ENCODE results near the gene TELO2.

TELO2 gene

DNA sequence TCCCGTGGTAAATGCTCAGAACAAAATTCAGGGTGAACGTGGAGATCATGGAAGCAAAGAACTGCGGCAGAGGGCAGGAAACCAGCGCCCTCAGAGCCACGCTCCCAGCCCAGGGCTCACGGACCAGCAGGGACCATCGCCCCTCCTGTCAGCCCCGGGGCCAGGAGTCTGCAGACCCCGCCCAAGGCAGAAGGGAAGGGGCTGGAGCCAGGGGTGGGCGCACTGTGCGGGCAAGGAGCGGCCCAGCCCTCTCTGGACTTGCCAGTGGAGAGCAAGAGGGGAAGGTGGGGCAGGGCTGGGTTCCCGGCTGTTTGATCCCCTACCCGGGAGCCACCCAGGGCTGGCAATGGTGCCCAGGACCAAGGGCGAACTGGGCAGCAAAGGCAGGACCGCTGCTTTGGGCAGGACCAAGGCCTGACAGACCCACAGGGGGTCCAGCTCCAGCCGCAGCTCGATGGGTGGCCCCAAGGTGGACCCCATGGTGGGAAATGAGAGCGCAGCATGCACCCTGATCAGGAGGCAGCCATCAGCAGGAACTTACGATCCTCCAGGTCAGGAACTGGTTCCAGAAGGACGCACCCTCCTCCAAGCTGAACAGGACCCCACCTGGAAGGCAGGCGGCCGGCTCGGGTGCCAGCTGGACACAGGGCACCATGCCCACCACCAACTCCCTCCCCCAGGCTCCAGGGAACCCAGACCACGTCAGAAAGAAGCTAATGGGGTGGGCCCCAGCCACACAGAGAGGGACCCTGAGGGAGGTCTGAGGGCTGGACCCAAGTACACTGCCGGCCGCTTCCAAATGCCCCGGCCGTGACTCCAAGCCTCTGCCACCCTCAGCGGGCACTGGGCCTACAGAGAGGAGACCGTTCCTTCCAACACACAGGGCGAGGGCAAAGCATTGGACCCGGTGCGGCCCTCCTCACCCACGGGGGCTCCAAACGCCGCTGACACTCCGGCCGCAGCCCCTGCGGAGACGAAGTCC lies 37.7 kb upstream of the TELO2 start:
- Histone ChIP-seq H4K8ac (ENCODE audit: low read length) (no peak overlapping the region), H3K18ac (ENCODE audit: low read depth in 1 of 2, low read length in 2 of 2) (no peak overlapping the region), H3K27me3 (ENCODE audit: control insufficient read depth in 1 of 2, insufficient read depth in 1 of 2, low read length in 2 of 2) (no peaks in the 10 kb centered on the region), H2AK5ac (ENCODE audit: low read length, severe bottlenecking) (no peak overlapping the region), H3K9ac (ENCODE audit: low read length) (no peak overlapping the region), H3K4ac (ENCODE audit: low read depth in 1 of 2, low read length in 2 of 2) (no peak overlapping the region), H3K79me1 (replicated peaks; ENCODE audit: low read length, poor library complexity, severe bottlenecking) (peaks cover 24% of the 10 kb centered on the region), H2BK12ac (ENCODE audit: low read length in 2 of 2) (no peak overlapping the region), H2BK5ac (ENCODE audit: low read depth, low read length, poor library complexity, severe bottlenecking) (no peak overlapping the region), H2BK120ac (ENCODE audit: low read depth, low read length) (no peak overlapping the region), H3K23ac (ENCODE audit: low read length in 2 of 2) (no peak overlapping the region), H2AFZ (ENCODE audit: low read depth, low read length) (no peak overlapping the region), H3K4me2 (ENCODE audit: low read length, poor library complexity, severe bottlenecking) (no peak overlapping the region), H3K27ac (ENCODE audit: low read length, poor library complexity, severe bottlenecking) (no peak overlapping the region), H3K14ac (ENCODE audit: low read length in 2 of 2) (no peak overlapping the region), H3K9me3 (ENCODE audit: control insufficient read depth, low read length) (no peaks in the 10 kb centered on the region), H2BK15ac (ENCODE audit: low read depth, poor library complexity, severe bottlenecking) (no peak overlapping the region), H3K4me1 (ENCODE audit: control insufficient read depth, insufficient read depth, low read depth, low read length) (peaks cover 5% of the 10 kb centered on the region), H3K36me3 (ENCODE audit: control insufficient read depth in 1 of 2, insufficient read depth in 2 of 2, low read depth in 1 of 2, low read length in 2 of 2) (peaks cover 80 to 92% of the 10 kb centered on the region in 2 experiments), H4K91ac (ENCODE audit: low read length) (no peak overlapping the region), H3K4me3 (ENCODE audit: insufficient read depth in 1 of 2, low read depth in 1 of 2, low read length in 2 of 2) (no peak overlapping the region)
- WGBS = 96% methylated on average over 41 of the region's 41 CpGs
- DNase-seq = no peak

- DNase-seq = no peak
- Histone ChIP-seq H3K4ac (ENCODE audit: low read depth in 1 of 2, low read length in 2 of 2) (no peak overlapping the region), H4K91ac (ENCODE audit: low read length) (no peak overlapping the region), H3K9me3 (ENCODE audit: control insufficient read depth, low read length) (no peaks in the 10 kb centered on the region), H3K18ac (ENCODE audit: low read depth in 1 of 2, low read length in 2 of 2) (no peak overlapping the region), H3K23ac (ENCODE audit: low read length in 2 of 2) (no peak overlapping the region), H3K36me3 (ENCODE audit: control insufficient read depth in 1 of 2, insufficient read depth in 2 of 2, low read depth in 1 of 2, low read length in 2 of 2) (peaks cover 78 to 90% of the 10 kb centered on the region in 2 experiments), H2BK12ac (ENCODE audit: low read length in 2 of 2) (no peak overlapping the region), H4K8ac (ENCODE audit: low read length) (no peak overlapping the region), H3K14ac (ENCODE audit: low read length in 2 of 2) (no peak overlapping the region), H3K4me2 (ENCODE audit: low read length, poor library complexity, severe bottlenecking) (no peak overlapping the region), H3K79me1 (replicated peaks; ENCODE audit: low read length, poor library complexity, severe bottlenecking) (peaks cover 34% of the 10 kb centered on the region), H2BK5ac (ENCODE audit: low read depth, low read length, poor library complexity, severe bottlenecking) (no peak overlapping the region), H2AK5ac (ENCODE audit: low read length, severe bottlenecking) (no peak overlapping the region), H3K9ac (ENCODE audit: low read length) (no peak overlapping the region), H3K4me3 (ENCODE audit: insufficient read depth in 1 of 2, low read depth in 1 of 2, low read length in 2 of 2) (no peak overlapping the region), H3K4me1 (ENCODE audit: control insufficient read depth, insufficient read depth, low read depth, low read length) (peaks cover 3% of the 10 kb centered on the region), H2BK15ac (ENCODE audit: low read depth, poor library complexity, severe bottlenecking) (no peak overlapping the region), H3K27me3 (ENCODE audit: control insufficient read depth in 1 of 2, insufficient read depth in 1 of 2, low read length in 2 of 2) (no peaks in the 10 kb centered on the region), H2AFZ (ENCODE audit: low read depth, low read length) (no peak overlapping the region), H3K27ac (ENCODE audit: low read length, poor library complexity, severe bottlenecking) (no peak overlapping the region), H2BK120ac (ENCODE audit: low read depth, low read length) (no peak overlapping the region)
- 97% methylated on average over 16 of the region's 16 CpGs for WGBS
These were observed 36.2 kb upstream of the TELO2 start for GRCh38 chr16:1456951-1457350.

GRCh38 chr16:1457489-1458245 lies 35.5 kb upstream of the TELO2 start:
- H3K4me2 ChIP-seq (ENCODE audit: low read length, poor library complexity, severe bottlenecking) = no peak overlapping the region
- H4K8ac ChIP-seq (ENCODE audit: low read length) = no peak overlapping the region
- WGBS = 95% methylated on average over 42 of the region's 42 CpGs

More at GRCh38 chr16:1457489-1458245, 35.5 kb upstream of the TELO2 start:
- Histone ChIP-seq H2BK12ac (ENCODE audit: low read length in 2 of 2) (no peak overlapping the region), H3K27me3 (ENCODE audit: control insufficient read depth in 1 of 2, insufficient read depth in 1 of 2, low read length in 2 of 2) (no peaks in the 10 kb centered on the region), H3K18ac (ENCODE audit: low read depth in 1 of 2, low read length in 2 of 2) (no peak overlapping the region), H3K9ac (ENCODE audit: low read length) (no peak overlapping the region), H3K27ac (ENCODE audit: low read length, poor library complexity, severe bottlenecking) (no peak overlapping the region), H3K14ac (ENCODE audit: low read length in 2 of 2) (no peak overlapping the region), H3K36me3 (ENCODE audit: control insufficient read depth in 1 of 2, insufficient read depth in 2 of 2, low read depth in 1 of 2, low read length in 2 of 2) (peaks cover 72 to 83% of the 10 kb centered on the region in 2 experiments), H4K91ac (ENCODE audit: low read length) (no peak overlapping the region), H3K4ac (ENCODE audit: low read depth in 1 of 2, low read length in 2 of 2) (no peak overlapping the region), H2AK5ac (ENCODE audit: low read length, severe bottlenecking) (no peak overlapping the region), H3K4me1 (ENCODE audit: control insufficient read depth, insufficient read depth, low read depth, low read length) (peaks cover 3% of the 10 kb centered on the region), H2BK15ac (ENCODE audit: low read depth, poor library complexity, severe bottlenecking) (no peak overlapping the region), H2BK120ac (ENCODE audit: low read depth, low read length) (no peak overlapping the region), H3K4me3 (ENCODE audit: insufficient read depth in 1 of 2, low read depth in 1 of 2, low read length in 2 of 2) (no peak overlapping the region), H2AFZ (ENCODE audit: low read depth, low read length) (no peak overlapping the region), H3K79me1 (replicated peaks; ENCODE audit: low read length, poor library complexity, severe bottlenecking) (peaks cover 35% of the 10 kb centered on the region), H3K23ac (ENCODE audit: low read length in 2 of 2) (no peak overlapping the region), H2BK5ac (ENCODE audit: low read depth, low read length, poor library complexity, severe bottlenecking) (no peak overlapping the region), H3K9me3 (ENCODE audit: control insufficient read depth, low read length) (no peaks in the 10 kb centered on the region)
- DNase-seq = no peak
